Parathyroid adenoma (tissue), 2 donors: ENCODE results near the gene AGL.

ENCODE experiments used
- H2AFZ ChIP-seq: fragments of 300-600 bp; sonication (generic); one replicate; pipeline ENCODE4 v1.7.0; 2017; ENCODE audit warnings: antibody characterized with exemption, mild to moderate bottlenecking
- H3K27ac ChIP-seq: fragments of 300-600 bp; sonication (generic); one replicate; pipeline ENCODE4 v1.7.0; 2017
- H3K27me3 ChIP-seq: fragments of 300-600 bp; sonication (generic); one replicate; pipeline ENCODE4 v1.7.0; 2017; ENCODE audit warnings: low read length; ENCODE audit not compliant: control insufficient read depth, insufficient read depth
- H3K36me3 ChIP-seq: fragments of 300-600 bp; sonication (generic); one replicate; pipeline ENCODE4 v1.7.0; 2017; ENCODE audit warnings: low read length; ENCODE audit not compliant: control insufficient read depth, insufficient read depth
- H3K4me1 ChIP-seq: fragments of 300-600 bp; sonication (generic); one replicate; pipeline ENCODE4 v1.7.0; 2017; ENCODE audit warnings: control low read depth
- H3K4me2 ChIP-seq: fragments of 300-600 bp; sonication (generic); one replicate; pipeline ENCODE4 v1.7.0; 2017; ENCODE audit warnings: low read length
- H3K4me3 ChIP-seq: fragments of 300-600 bp; sonication (generic); one replicate; pipeline ENCODE4 v1.7.0; 2017; ENCODE audit warnings: low read depth, low read length
- H3K79me2 ChIP-seq: fragments of 300-600 bp; sonication (generic); one replicate; pipeline ENCODE4 v1.7.0; 2017; ENCODE audit warnings: control low read depth
- H3K9ac ChIP-seq: fragments of 300-600 bp; sonication (generic); one replicate; pipeline ENCODE4 v1.7.0; 2017; ENCODE audit warnings: mild to moderate bottlenecking
- H3K9me3 ChIP-seq: fragments of 300-600 bp; sonication (generic); one replicate; pipeline ENCODE4 v1.7.0; 2017; ENCODE audit warnings: low read length; ENCODE audit not compliant: control insufficient read depth
- CTCF ChIP-seq: fragments of 300-600 bp; sonication (generic); IDR thresholded peaks from one replicate; pipeline ENCODE4 v1.7.0; 2017; ENCODE audit warnings: antibody characterized with exemption, mild to moderate bottlenecking
- donor health status: primary hyperparathyroidism.

AGL gene

GRCh38 chr1:99934801-99935200 lies 84.6 kb downstream of the AGL start:
- Histone ChIP-seq H2AFZ (no peak overlapping the region), H3K4me2 (no peak overlapping the region), H3K79me2 (no peaks in the 10 kb centered on the region), H3K4me1 (no peaks in the 10 kb centered on the region), H3K4me3 (no peak overlapping the region), H3K9ac (no peak overlapping the region), H3K27ac (no peak overlapping the region), H3K36me3 (no peaks in the 10 kb centered on the region), H3K27me3 (no peaks in the 10 kb centered on the region), H3K9me3 (no peaks in the 10 kb centered on the region)
- TF ChIP-seq CTCF, result no peak

GRCh38 chr1:99935534-99935933 lies 85.4 kb downstream of the AGL start:
- Histone ChIP-seq H3K9ac (no peak overlapping the region), H3K79me2 (no peaks in the 10 kb centered on the region), H3K4me1 (no peaks in the 10 kb centered on the region), H3K4me2 (no peak overlapping the region), H3K9me3 (no peaks in the 10 kb centered on the region), H2AFZ (no peak overlapping the region), H3K27ac (no peak overlapping the region), H3K36me3 (no peaks in the 10 kb centered on the region), H3K4me3 (no peak overlapping the region), H3K27me3 (no peaks in the 10 kb centered on the region)
- TF ChIP-seq CTCF, result no peak

- H3K4me2 ChIP-seq, result no peak overlapping the region
- no peak for TF ChIP-seq CTCF
These were observed 85.9 kb downstream of the AGL start for GRCh38 chr1:99936071-99936470.

GRCh38 chr1:99942723-99943122 lies 92.6 kb downstream of the AGL start:
- Histone ChIP-seq H3K79me2 (no peaks in the 10 kb centered on the region), H2AFZ (no peak overlapping the region), H3K4me3 (no peak overlapping the region)

More at GRCh38 chr1:99936071-99936470, 85.9 kb downstream of the AGL start:
- H3K9ac ChIP-seq, result no peak overlapping the region
- no peaks in the 10 kb centered on the region for H3K79me2 ChIP-seq
- H3K9me3 ChIP-seq, result no peaks in the 10 kb centered on the region
- no peak overlapping the region for H2AFZ ChIP-seq
- H3K36me3 ChIP-seq, result no peaks in the 10 kb centered on the region
- H3K4me1 ChIP-seq, result no peaks in the 10 kb centered on the region
- H3K27me3 ChIP-seq, result no peaks in the 10 kb centered on the region
- H3K4me3 ChIP-seq, result no peak overlapping the region
- H3K27ac ChIP-seq, result no peak overlapping the region

More at GRCh38 chr1:99942723-99943122, 92.6 kb downstream of the AGL start:
- no peak overlapping the region for H3K4me2 ChIP-seq
- H3K27ac ChIP-seq, result no peak overlapping the region
- H3K36me3 ChIP-seq, result no peaks in the 10 kb centered on the region
- no peaks in the 10 kb centered on the region for H3K27me3 ChIP-seq
- H3K4me1 ChIP-seq, result no peaks in the 10 kb centered on the region
- H3K9me3 ChIP-seq, result no peaks in the 10 kb centered on the region
- no peak overlapping the region for H3K9ac ChIP-seq
- TF ChIP-seq CTCF, result no peak
